ENCODE measurements around the gene ZNF579.

Gene ZNF579

GRCh38 chr19:55615543-55616394 lies 35.1 kb upstream of the ZNF579 start:
- TF ChIP-seq ZFP3 (CRISPR knock-in tag; IDR thresholded peaks at IDR 0.05) (no peak), ZNF70 (CRISPR knock-in tag; IDR thresholded peaks at IDR 0.05) (no peak), TSHZ2 (CRISPR knock-in tag; IDR thresholded peaks at IDR 0.05) (no peak), CREB5 (CRISPR knock-in tag; IDR thresholded peaks at IDR 0.05; ENCODE audit: low read depth) (no peak), PPARA (CRISPR knock-in tag; IDR thresholded peaks at IDR 0.05; ENCODE audit: borderline replicate concordance) (no peak), ARNTL (CRISPR knock-in tag; IDR thresholded peaks at IDR 0.05; ENCODE audit: borderline replicate concordance, low read depth) (no peak), ESRRG (CRISPR knock-in tag; IDR thresholded peaks at IDR 0.05) (no peak)
- no peak for ATAC-seq

- TF ChIP-seq TSHZ2 (CRISPR knock-in tag; IDR thresholded peaks at IDR 0.05) (no peak), ZC3H10 (CRISPR knock-in tag; IDR thresholded peaks at IDR 0.05) (no peak), RARB (CRISPR knock-in tag; IDR thresholded peaks at IDR 0.05) (no peak), ESRRG (CRISPR knock-in tag; IDR thresholded peaks at IDR 0.05) (no peak), ZFP3 (CRISPR knock-in tag; IDR thresholded peaks at IDR 0.05) (no peak), PATZ1 (CRISPR knock-in tag; IDR thresholded peaks at IDR 0.05; ENCODE audit: borderline replicate concordance) (no peak), ISL1 (CRISPR knock-in tag; IDR thresholded peaks at IDR 0.05) (no peak), GLIS3 (CRISPR knock-in tag; IDR thresholded peaks at IDR 0.05) (no peak), CSRNP3 (CRISPR knock-in tag; IDR thresholded peaks at IDR 0.05) (no peak), TCF4 (CRISPR knock-in tag; IDR thresholded peaks at IDR 0.05; ENCODE audit: borderline replicate concordance) (no peak), OSR1 (CRISPR knock-in tag; IDR thresholded peaks at IDR 0.05) (no peak), CREB5 (CRISPR knock-in tag; IDR thresholded peaks at IDR 0.05; ENCODE audit: low read depth) (no peak), ZFP30 (CRISPR knock-in tag; IDR thresholded peaks at IDR 0.05) (no peak), TOX (CRISPR knock-in tag; IDR thresholded peaks at IDR 0.05; ENCODE audit: borderline replicate concordance) (no peak), ARNTL (CRISPR knock-in tag; IDR thresholded peaks at IDR 0.05; ENCODE audit: borderline replicate concordance, low read depth) (no peak), POU6F1 (CRISPR knock-in tag; IDR thresholded peaks at IDR 0.05; ENCODE audit: borderline replicate concordance, low read depth) (no peak), PPARA (CRISPR knock-in tag; IDR thresholded peaks at IDR 0.05; ENCODE audit: borderline replicate concordance) (no peak), ZNF565 (CRISPR knock-in tag; conservative IDR thresholded peaks at IDR 0.05; ENCODE audit: low read depth) (no peak), ZNF8 (CRISPR knock-in tag; IDR thresholded peaks at IDR 0.05) (no peak), ZNF70 (CRISPR knock-in tag; IDR thresholded peaks at IDR 0.05) (no peak)
- ATAC-seq, result no peak
These were observed 34.3 kb upstream of the ZNF579 start for GRCh38 chr19:55614711-55615542.

Data from SK-N-SH treated with all-trans-retinoic acid at 6 μM for 48 hours (cell line).